Measurements from ENCODE around the gene ULBP3.

- TF ChIP-seq CTCF (IDR thresholded peaks at IDR 0.05) = no peak
- no peak for TF ChIP-seq ZFX (IDR thresholded peaks at IDR 0.05; ENCODE audit: borderline replicate concordance)
Observed at GRCh38 chr6:150091476-150091875, 22.6 kb upstream of the ULBP3 start.

Measured in 22Rv1 (cell line).